Measurements from ENCODE around the gene SPRY2.

The SPRY2 gene, protein sequence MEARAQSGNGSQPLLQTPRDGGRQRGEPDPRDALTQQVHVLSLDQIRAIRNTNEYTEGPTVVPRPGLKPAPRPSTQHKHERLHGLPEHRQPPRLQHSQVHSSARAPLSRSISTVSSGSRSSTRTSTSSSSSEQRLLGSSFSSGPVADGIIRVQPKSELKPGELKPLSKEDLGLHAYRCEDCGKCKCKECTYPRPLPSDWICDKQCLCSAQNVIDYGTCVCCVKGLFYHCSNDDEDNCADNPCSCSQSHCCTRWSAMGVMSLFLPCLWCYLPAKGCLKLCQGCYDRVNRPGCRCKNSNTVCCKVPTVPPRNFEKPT

GRCh38 chr13:80341101-80341755, at the start of gene SPRY2:
SPRY2 (minus strand) TSS chr13:80341126; CDS start chr13:80337705, 3,421 bp downstream.
- DNase-seq (ENCODE audit: low read depth in 2 of 2), result no peak

DNA sequence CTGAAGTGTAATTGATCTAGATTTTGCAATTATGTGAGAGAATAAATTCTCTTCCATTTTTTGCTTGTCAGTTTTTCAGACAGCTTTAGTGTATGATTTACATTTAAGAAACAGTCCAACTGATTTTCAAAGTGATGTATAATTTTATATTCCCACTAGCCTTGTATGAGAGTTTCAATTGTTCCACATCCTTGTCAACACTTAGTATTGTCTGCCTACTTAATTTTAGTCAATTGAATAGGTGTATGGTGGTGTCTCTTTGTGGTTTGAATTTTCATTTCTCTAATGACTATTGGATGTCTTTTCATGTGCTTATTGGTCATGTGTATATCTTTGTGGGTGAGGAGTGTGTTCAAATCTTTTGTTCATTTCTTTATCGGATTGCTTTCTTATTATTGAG, 49.4 kb upstream of the SPRY2 start:
- no peak for DNase-seq (ENCODE audit: low read depth in 2 of 2)

- DNase-seq (ENCODE audit: low read depth in 2 of 2), result no peak
Measured at GRCh38 chr13:80389073-80390038, 48.4 kb upstream of the SPRY2 start.

DNA sequence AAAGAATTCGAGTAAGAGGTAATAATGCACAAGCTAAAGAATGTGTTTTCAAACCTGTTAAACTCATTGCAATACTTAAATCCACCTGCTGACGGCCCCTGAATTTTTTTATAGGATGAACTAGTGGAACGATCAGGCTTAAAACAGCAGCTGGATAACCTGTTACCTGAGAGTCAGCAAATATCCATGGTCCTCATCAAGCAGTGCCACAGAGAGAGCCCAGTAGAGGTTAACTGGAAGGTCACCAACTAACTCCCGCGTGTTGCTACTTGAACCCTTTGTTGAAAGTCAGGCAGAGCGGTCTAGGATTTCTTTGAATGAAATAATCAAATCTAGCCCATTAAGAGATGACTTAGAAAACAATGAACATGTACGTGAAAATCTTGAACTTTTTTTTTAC, 47.6 kb upstream of the SPRY2 start:
- no peak for DNase-seq (ENCODE audit: low read depth in 2 of 2)

DNA sequence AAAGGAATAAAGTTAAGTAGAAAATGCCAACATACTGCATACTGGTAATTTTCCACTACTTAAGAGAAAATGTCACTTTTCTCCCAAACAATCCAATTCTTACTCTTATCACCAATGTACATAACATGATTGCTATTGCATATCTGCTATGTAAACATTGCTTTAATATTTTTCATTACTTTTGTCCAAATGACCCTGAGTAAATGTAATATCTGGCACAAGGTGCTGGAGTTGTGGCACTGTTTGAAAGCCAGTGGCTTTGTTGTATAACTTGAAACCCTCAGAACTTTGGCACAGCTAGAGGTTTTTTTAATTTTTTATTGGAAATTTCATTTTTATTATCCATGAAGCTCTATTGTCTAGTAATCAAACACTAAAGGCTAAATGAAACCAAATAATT, 45.7 kb upstream of the SPRY2 start:
- DNase-seq (ENCODE audit: low read depth in 2 of 2), result no peak

DNA sequence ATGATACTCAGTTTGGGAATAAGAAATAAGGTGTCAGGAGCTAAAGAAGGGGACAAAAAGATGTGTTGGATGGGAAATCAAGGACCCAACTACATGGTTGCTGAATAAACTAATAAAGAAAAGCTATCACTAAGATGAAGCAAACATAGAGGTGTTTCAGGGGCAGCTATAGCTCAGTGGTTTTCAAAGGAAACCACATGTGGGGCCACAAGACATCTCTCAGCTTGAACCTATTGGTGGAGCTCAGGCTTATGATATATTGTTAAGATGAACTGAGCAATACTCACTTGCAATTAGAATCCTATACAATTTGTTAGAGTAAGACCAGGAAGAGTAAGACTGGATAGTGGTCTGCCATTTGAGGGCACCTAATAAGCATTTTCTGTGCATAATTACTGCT, 45.1 kb upstream of the SPRY2 start:
- DNase-seq (ENCODE audit: low read depth in 2 of 2), result no peak

- no peak for DNase-seq (ENCODE audit: low read depth in 2 of 2)
Measured at GRCh38 chr13:80382576-80382975, 41.6 kb upstream of the SPRY2 start.

DNA sequence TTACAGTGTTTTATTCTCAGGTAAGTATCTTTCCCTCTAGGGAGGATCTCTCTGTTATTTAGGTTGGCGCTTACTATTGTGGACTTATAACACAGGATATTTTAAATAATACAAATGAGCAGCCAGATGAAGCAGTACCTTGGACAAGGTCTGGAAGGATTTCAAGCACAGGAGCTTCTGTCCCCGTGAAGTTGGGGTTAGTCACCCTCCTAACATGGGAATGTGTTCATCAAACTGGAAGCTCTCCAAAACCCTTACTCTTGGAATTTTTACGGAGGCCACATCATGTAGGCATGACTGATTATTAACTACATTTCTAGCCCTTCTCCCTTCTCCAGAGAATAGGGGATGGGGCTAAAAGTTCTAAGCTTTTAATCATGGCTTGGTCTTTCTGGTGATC, 38.3 kb upstream of the SPRY2 start:
- no peak for DNase-seq (ENCODE audit: low read depth in 2 of 2)

- no peak for DNase-seq (ENCODE audit: low read depth in 2 of 2)
Measured at GRCh38 chr13:80376554-80376953, 35.6 kb upstream of the SPRY2 start.

- DNase-seq (ENCODE audit: low read depth in 2 of 2), result no peak
Measured at GRCh38 chr13:80374901-80375300, 34.0 kb upstream of the SPRY2 start.

- DNase-seq (ENCODE audit: low read depth in 2 of 2), result no peak
Measured at GRCh38 chr13:80374444-80374843, 33.5 kb upstream of the SPRY2 start.

GRCh38 chr13:80371840-80372509, 31.0 kb upstream of the SPRY2 start:
- DNase-seq (ENCODE audit: low read depth in 2 of 2), result no peak

DNA sequence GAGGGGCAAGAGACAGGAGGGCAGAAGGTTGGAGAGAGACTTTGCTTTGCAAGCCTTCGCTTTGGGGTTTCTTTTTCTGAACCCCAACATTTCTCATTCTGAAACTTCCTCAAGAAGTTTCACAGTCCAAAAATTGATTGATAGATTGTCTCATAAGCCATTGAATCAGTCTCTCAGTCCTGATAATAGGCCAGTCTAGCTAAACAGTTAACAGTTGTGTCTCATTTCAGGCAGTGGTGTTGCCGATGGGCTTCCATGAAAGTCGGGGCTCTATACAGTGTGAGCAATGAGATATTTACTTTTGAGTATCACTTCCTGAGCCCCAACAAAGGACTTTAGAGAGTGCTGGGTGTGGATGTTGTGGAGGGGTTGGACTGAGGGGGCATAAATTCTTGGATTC, 26.5 kb upstream of the SPRY2 start:
- no peak for DNase-seq (ENCODE audit: low read depth in 2 of 2)

DNA sequence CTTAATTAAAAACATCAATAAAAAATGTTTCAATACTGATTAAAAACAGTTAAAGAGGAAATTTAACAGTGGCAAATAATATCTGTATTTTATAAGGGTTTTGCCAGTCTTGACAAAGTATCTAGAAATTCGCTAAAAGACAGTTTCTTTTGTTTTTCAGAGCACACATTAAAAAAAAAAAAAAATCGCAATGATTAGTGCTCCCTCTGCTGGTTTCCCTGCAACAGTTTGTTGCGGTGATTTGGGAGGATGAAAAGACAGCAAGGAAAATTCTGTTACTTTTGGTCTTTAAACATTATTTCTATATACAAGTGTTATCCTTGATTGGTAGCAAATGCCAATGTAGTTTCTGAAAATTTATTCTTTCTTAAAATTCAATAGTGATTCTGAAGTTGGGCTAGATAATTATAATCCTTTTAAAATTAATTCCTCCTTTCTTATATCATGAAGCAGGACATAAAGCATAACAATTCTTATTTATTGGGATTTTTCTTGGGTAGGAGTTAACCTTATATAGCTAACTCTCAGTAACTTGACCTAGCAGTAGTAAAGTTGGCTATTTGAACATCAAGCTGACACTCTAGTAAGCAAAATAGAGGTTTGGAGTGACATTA, 23.1 kb upstream of the SPRY2 start:
- no peak for DNase-seq (ENCODE audit: low read depth in 2 of 2)

- no peak for DNase-seq (ENCODE audit: low read depth in 2 of 2)
Measured at GRCh38 chr13:80362481-80362880, 21.6 kb upstream of the SPRY2 start.

GRCh38 chr13:80361883-80362327, 21.0 kb upstream of the SPRY2 start:
- DNase-seq (ENCODE audit: low read depth in 2 of 2), result no peak

GRCh38 chr13:80361298-80361697, 20.4 kb upstream of the SPRY2 start:
- no peak for DNase-seq (ENCODE audit: low read depth in 2 of 2)

GRCh38 chr13:80360453-80360800, 19.5 kb upstream of the SPRY2 start:
- no peak for DNase-seq (ENCODE audit: low read depth in 2 of 2)

DNA sequence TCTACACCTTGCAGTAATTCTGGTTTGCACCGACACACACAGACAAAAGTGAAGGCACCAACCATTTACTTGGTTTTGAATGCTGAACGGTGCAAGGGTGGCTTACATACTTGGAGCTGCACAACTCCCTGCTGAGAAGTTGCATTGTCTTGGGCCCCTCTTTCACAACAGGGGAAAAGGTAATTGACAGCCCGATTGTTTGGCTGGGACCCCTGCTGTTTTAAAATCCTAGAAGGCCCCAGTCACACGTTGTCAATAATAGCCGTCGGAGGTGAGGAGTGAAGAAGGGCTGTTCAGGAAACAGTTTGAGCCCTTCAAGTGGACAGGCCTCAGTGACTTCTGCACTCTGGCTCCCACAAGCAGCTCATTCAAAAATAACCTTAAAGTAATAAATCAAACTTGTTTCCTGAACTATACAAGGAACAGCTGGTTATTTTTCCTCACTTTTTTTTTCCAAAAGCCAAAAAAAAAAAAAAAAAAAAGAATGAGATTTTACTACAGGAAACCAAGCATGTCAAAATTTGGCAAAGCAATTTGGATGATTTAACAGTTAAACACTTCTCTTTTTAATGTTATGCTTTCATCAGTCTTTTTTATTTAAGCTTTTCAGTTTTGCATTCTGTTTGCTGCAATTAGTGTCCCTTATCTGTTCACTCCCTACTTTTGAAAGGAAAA, 19.0 kb upstream of the SPRY2 start:
- no peak for DNase-seq (ENCODE audit: low read depth in 2 of 2)

GRCh38 chr13:80359414-80359777, 18.5 kb upstream of the SPRY2 start:
- no peak for DNase-seq (ENCODE audit: low read depth in 2 of 2)
